ENCODE data around the gene GRB7. TPM values are rescaled to one million over a fixed set of nuclear protein-coding genes. Genes with fewer than 3 reads are reported as not detected.
"Not testable (repeated sequence)": the region's sequence is repeated elsewhere in the genome, so short reads cannot be mapped to it uniquely, and the experiment has no call there.

Gene GRB7
- under 1 TPM in 1 of 2 experiments, not detected in 1; 0.37 TPM for total RNA-seq

DNA sequence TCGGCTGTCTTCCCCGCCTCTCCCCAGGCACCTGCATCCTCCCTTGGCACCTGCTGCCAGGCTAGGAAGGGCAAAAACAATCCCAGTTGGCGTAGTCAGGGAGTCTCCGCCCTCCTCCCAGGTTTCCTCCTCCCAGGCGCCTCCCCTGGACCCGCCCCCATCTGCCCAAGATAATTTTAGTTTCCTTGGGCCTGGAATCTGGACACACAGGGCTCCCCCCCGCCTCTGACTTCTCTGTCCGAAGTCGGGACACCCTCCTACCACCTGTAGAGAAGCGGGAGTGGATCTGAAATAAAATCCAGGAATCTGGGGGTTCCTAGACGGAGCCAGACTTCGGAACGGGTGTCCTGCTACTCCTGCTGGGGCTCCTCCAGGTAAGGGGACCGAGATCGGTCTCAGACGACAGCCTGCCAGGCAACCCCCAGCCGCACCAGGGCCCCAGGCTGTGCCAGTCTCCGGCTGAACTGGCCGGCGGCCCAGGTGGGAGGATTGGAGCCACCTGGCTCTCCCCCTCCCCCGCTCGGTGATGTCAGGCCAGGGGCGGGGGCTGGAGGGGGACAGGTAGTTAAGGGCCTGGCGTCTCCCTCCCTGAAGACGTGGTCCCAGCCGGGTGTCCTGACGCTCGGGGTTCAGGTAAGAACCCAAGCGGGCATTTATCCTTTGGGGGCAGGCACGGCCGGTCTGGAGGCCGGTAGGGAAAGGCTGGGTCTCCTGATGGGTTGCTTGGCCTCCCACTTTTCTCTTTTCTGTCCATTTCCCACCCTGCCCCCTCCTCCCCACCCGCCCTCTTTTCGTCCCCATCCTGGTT is at the start of gene GRB7:
Gene GRB7, plus strand, starts transcription at position 179 of the 808 bp plus-strand sequence. CDS start 4,364 bp downstream, outside the sequence.
- Mint-ChIP-seq H3K27ac (peak within 1 kb of the TSS; percentile 46), H3K4me1 (ENCODE audit: low read depth) (peaks cover 31% of the 10 kb centered on the region), H3K4me3 (peak within 1 kb of the TSS; percentile 61), H3K27me3 (ENCODE audit: low read depth) (peaks cover 22% of the 10 kb centered on the region), H3K9me3 (ENCODE audit: insufficient read depth) (no peaks in the 10 kb centered on the region), H3K36me3 (ENCODE audit: low read depth) (no peaks in the 10 kb centered on the region)
- ChIA-PET CTCF (no interaction called here), POLR2A (no interaction called here)
- no peak for ATAC-seq
- no peak for DNase-seq

GRCh38 chr17:39688475-39688835 is 49.3 kb upstream of the GRB7 start:
- Mint-ChIP-seq H3K9me3 (ENCODE audit: insufficient read depth) (no peaks in the 10 kb centered on the region), H3K4me3 (peak overlapping the region; percentile 98), H3K27me3 (ENCODE audit: low read depth) (no peaks in the 10 kb centered on the region), H3K36me3 (ENCODE audit: low read depth) (peaks cover 13% of the 10 kb centered on the region), H3K27ac (peak overlapping the region; percentile 95), H3K4me1 (ENCODE audit: low read depth) (peaks cover 28% of the 10 kb centered on the region)
- ChIA-PET CTCF (interaction anchor here (0.7 to 2.9 kb wide), 10 partner anchors 9 to 207 kb away, joined by 3 to 16 read pairs (median 6); partner anchors contain the start of genes MIEN1 and PNMT), POLR2A (interaction anchor here (0.6 to 2.7 kb wide), 10 partner anchors 10 to 292 kb away, joined by 3 to 32 read pairs (median 6); partner anchors contain the start of genes MIEN1 and PSMD3)
- ATAC-seq (no peak), DNase-seq (no peak)

DNA sequence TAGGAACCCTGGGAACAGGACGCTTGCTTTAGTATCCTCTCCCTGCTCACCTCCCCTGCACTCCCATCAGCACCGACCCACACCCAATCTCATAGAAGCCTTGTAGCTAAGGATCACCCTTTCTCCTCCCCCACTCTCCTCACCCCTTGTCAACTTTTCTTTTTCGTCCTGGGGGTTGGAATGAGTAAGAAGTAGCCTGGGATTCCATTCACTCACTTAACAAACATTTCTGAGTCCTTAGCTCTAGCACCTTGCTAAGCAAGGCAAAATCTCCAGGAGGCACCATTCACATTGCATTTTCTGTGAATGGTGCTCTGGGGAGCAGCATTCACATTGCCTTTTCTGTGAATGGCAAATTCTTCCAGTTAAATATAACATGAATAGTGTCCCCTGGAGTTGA is 48.8 kb upstream of the GRB7 start:
- H3K4me3 Mint-ChIP-seq = peak overlapping the region; percentile 98
- ATAC-seq = no peak
- POLR2A ChIA-PET = interaction anchor here (0.6 to 2.7 kb wide), 5 partner anchors 11 to 286 kb away, joined by 3 to 32 read pairs (median 12); partner anchors contain the start of gene MIEN1
- peaks cover 28% of the 10 kb centered on the region for H3K4me1 Mint-ChIP-seq (ENCODE audit: low read depth)
- peak overlapping the region; percentile 95 for H3K27ac Mint-ChIP-seq
- H3K9me3 Mint-ChIP-seq (ENCODE audit: insufficient read depth) = no peaks in the 10 kb centered on the region
- H3K36me3 Mint-ChIP-seq (ENCODE audit: low read depth) = peaks cover 12% of the 10 kb centered on the region
- H3K27me3 Mint-ChIP-seq (ENCODE audit: low read depth) = no peaks in the 10 kb centered on the region
- no peak for DNase-seq
- CTCF ChIA-PET = interaction anchor here (1.0 to 2.9 kb wide), 5 partner anchors 10 to 66 kb away, joined by 3 to 16 read pairs (median 9); partner anchors contain the start of genes MIEN1 and PNMT

GRCh38 chr17:39694593-39694992 is 43.1 kb upstream of the GRB7 start:
- DNase-seq (no peak), ATAC-seq (no peak)
- ChIA-PET POLR2A (no interaction called here), CTCF (interaction anchor here (0.8 to 4.2 kb wide), 3 partner anchors 9 to 73 kb away, joined by 3 to 15 read pairs (median 4); no protein-coding TSS in a partner anchor)
- no peak overlapping the region for H3K27ac Mint-ChIP-seq
- peaks cover under 1% of the 10 kb centered on the region for H3K36me3 Mint-ChIP-seq (ENCODE audit: low read depth)
- no peak overlapping the region for H3K4me3 Mint-ChIP-seq
- H3K27me3 Mint-ChIP-seq (ENCODE audit: low read depth) = peaks cover 8% of the 10 kb centered on the region
- H3K9me3 Mint-ChIP-seq (ENCODE audit: insufficient read depth) = no peaks in the 10 kb centered on the region
- peaks cover 3% of the 10 kb centered on the region for H3K4me1 Mint-ChIP-seq (ENCODE audit: low read depth)

DNA sequence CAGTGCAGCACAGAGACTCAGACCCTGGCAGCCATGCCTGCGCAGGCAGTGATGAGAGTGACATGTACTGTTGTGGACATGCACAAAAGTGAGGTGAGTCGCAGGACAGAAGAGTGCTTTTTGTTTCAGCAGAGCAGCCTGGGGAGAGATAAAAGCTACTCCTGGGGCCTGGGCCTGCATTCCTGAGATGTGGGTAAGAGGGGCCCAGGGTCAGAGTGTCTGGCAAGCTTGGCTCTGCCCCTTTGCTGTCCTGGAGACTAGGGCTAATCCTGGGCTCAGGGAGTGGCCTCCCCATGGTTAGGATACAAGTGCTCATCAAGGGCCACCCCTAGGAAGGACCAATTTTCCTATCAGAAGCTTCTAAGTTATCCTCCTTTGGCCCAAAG is 42.7 kb upstream of the GRB7 start:
- H3K36me3 Mint-ChIP-seq (ENCODE audit: low read depth) = peaks cover 2% of the 10 kb centered on the region
- POLR2A ChIA-PET = no interaction called here

DNA sequence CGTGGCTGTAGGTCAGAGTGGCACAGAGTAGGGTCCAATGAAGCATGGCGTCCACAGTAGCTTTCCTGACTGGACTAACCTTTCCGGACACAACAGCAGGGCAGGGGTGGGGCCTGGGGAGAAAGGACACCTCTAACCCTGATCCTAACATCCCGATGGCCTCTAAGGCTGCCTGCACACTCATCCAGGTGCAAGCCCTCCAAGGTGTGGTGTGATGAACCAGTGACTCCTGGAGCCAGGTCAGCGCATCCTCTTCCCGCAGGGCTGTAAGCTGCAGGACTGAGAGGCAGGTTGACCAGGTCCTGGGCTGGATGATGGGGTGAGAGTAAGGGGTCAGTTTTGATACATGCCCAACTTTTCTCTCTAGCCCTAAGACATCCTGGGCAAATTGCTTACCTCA is 41.0 kb upstream of the GRB7 start:
- H3K9me3 Mint-ChIP-seq (ENCODE audit: insufficient read depth) = no peaks in the 10 kb centered on the region
- H3K4me1 Mint-ChIP-seq (ENCODE audit: low read depth) = peaks cover 6% of the 10 kb centered on the region
- peaks cover 24% of the 10 kb centered on the region for H3K27me3 Mint-ChIP-seq (ENCODE audit: low read depth)
- DNase-seq = no peak
- no peak overlapping the region for H3K4me3 Mint-ChIP-seq
- H3K36me3 Mint-ChIP-seq (ENCODE audit: low read depth) = peaks cover 2% of the 10 kb centered on the region
- ATAC-seq = no peak
- ChIA-PET CTCF (interaction anchor here (1.0 to 4.2 kb wide), 3 partner anchors 33 to 75 kb away, joined by 3 to 15 read pairs (median 3); no protein-coding TSS in a partner anchor), POLR2A (no interaction called here)
- H3K27ac Mint-ChIP-seq = no peak overlapping the region

More for the DNA sequence above, 42.7 kb upstream of the GRB7 start:
- CTCF ChIA-PET = interaction anchor here (0.8 to 4.2 kb wide), 3 partner anchors 9 to 73 kb away, joined by 3 to 15 read pairs (median 4); no protein-coding TSS in a partner anchor
- Mint-ChIP-seq H3K4me3 (no peak overlapping the region), H3K4me1 (ENCODE audit: low read depth) (peaks cover 6% of the 10 kb centered on the region), H3K27me3 (ENCODE audit: low read depth) (peaks cover 11% of the 10 kb centered on the region), H3K27ac (no peak overlapping the region), H3K9me3 (ENCODE audit: insufficient read depth) (no peaks in the 10 kb centered on the region)
- peak; percentile 44 for ATAC-seq
- no peak for DNase-seq

- Mint-ChIP-seq H3K27me3 (ENCODE audit: low read depth) (peaks cover 25% of the 10 kb centered on the region), H3K9me3 (ENCODE audit: insufficient read depth) (no peaks in the 10 kb centered on the region), H3K4me1 (ENCODE audit: low read depth) (peaks cover 6% of the 10 kb centered on the region), H3K36me3 (ENCODE audit: low read depth) (peaks cover 2% of the 10 kb centered on the region), H3K27ac (no peak overlapping the region), H3K4me3 (no peak overlapping the region)
- DNase-seq (no peak), ATAC-seq (no peak)
- POLR2A ChIA-PET = no interaction called here
- CTCF ChIA-PET = interaction anchor here (1.0 to 4.2 kb wide), 2 partner anchors 75 to 76 kb away, joined by 3 to 15 read pairs; no protein-coding TSS in a partner anchor
These were observed 39.8 kb upstream of the GRB7 start for GRCh38 chr17:39697961-39698360.

DNA sequence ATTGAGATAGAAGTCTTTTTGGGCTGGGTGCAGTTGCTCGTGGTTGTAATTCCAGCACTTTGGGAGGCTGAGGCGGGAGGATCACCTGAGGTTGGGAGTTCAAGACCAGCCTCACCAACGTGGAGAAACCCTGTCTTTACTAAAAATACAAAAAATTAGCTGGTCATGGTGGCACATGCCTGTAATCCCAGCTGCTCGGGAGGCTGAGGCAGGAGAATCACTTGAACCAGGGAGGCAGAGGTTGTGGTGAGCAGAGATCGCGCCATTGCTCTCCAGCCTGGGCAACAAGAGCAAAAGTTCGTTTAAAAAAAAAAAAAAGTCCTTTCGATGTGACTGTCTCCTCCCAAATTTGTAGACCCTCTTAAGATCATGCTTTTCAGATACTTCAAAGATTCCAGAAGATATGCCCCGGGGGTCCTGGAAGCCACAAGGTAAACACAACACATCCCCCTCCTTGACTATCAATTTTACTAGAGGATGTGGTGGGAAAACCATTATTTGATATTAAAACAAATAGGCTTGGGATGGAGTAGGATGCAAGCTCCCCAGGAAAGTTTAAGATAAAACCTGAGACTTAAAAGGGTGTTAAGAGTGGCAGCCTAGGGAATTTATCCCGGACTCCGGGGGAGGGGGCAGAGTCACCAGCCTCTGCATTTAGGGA is 38.5 kb upstream of the GRB7 start:
- CTCF ChIA-PET = interaction anchor here (1.1 to 1.9 kb wide), 3 partner anchors 19 to 45 kb away, joined by 3 to 6 read pairs (median 3); no protein-coding TSS in a partner anchor

DNA sequence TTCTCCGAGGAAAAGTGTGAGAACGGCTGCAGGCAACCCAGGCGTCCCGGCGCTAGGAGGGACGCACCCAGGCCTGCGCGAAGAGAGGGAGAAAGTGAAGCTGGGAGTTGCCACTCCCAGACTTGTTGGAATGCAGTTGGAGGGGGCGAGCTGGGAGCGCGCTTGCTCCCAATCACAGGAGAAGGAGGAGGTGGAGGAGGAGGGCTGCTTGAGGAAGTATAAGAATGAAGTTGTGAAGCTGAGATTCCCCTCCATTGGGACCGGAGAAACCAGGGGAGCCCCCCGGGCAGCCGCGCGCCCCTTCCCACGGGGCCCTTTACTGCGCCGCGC is 38.0 kb upstream of the GRB7 start, which contains the start of gene ERBB2:
Gene ERBB2, plus strand, starts transcription at position 247 of the 330 bp plus-strand sequence. CDS start 175 bp downstream, outside the sequence.
- ATAC-seq (no peak), DNase-seq (no peak)
- H3K4me3 Mint-ChIP-seq = no peak within 1 kb of the TSS
- H3K27ac Mint-ChIP-seq = no peak within 1 kb of the TSS
- ChIA-PET POLR2A (interaction anchor here (1.3 kb wide), 1 partner anchor 30 kb away, joined by 3 read pairs; no protein-coding TSS in a partner anchor), CTCF (interaction anchor here (1.1 to 1.9 kb wide), 3 partner anchors 19 to 46 kb away, joined by 3 to 6 read pairs (median 3); no protein-coding TSS in a partner anchor)
- peaks cover 2% of the 10 kb centered on the region for H3K36me3 Mint-ChIP-seq (ENCODE audit: low read depth)
- H3K4me1 Mint-ChIP-seq (ENCODE audit: low read depth) = peaks cover 8% of the 10 kb centered on the region
- H3K9me3 Mint-ChIP-seq (ENCODE audit: insufficient read depth) = no peaks in the 10 kb centered on the region
- peaks cover 25% of the 10 kb centered on the region for H3K27me3 Mint-ChIP-seq (ENCODE audit: low read depth)

More for the DNA sequence above, 38.5 kb upstream of the GRB7 start:
- not testable (repeated sequence) for H3K36me3 Mint-ChIP-seq (ENCODE audit: low read depth); ATAC-seq; H3K4me3 Mint-ChIP-seq; H3K9me3 Mint-ChIP-seq (ENCODE audit: insufficient read depth); DNase-seq; H3K27ac Mint-ChIP-seq; H3K4me1 Mint-ChIP-seq (ENCODE audit: low read depth)
- POLR2A ChIA-PET = interaction anchor here (1.3 kb wide), 1 partner anchor 30 kb away, joined by 3 read pairs; no protein-coding TSS in a partner anchor
- peaks cover 25% of the 10 kb centered on the region for H3K27me3 Mint-ChIP-seq (ENCODE audit: low read depth)

GRCh38 chr17:39700148-39700987 is 37.4 kb upstream of the GRB7 start:
- no peak overlapping the region for H3K4me3 Mint-ChIP-seq
- DNase-seq (no peak), ATAC-seq (peak; percentile 38)
- H3K27ac Mint-ChIP-seq = no peak overlapping the region
- no peaks in the 10 kb centered on the region for H3K9me3 Mint-ChIP-seq (ENCODE audit: insufficient read depth)
- peaks cover 8% of the 10 kb centered on the region for H3K4me1 Mint-ChIP-seq (ENCODE audit: low read depth)
- peaks cover 25% of the 10 kb centered on the region for H3K27me3 Mint-ChIP-seq (ENCODE audit: low read depth)
- POLR2A ChIA-PET = interaction anchor here (1.3 kb wide), 1 partner anchor 29 kb away, joined by 3 read pairs; no protein-coding TSS in a partner anchor
- CTCF ChIA-PET = interaction anchor here (1.1 to 1.9 kb wide), 4 partner anchors 13 to 46 kb away, joined by 3 to 6 read pairs (median 3); partner anchors contain the start of gene PGAP3
- H3K36me3 Mint-ChIP-seq (ENCODE audit: low read depth) = peaks cover 2% of the 10 kb centered on the region

Data from activated CD8-positive, alpha-beta T cell treated with anti-CD3 and anti-CD28 coated beads, Interleukin-2, amount 10 ng/mL, durations not matched to agents 7 days and 5 days (primary cell).